Measurements from ENCODE around the gene UGT1A1.

DNA sequence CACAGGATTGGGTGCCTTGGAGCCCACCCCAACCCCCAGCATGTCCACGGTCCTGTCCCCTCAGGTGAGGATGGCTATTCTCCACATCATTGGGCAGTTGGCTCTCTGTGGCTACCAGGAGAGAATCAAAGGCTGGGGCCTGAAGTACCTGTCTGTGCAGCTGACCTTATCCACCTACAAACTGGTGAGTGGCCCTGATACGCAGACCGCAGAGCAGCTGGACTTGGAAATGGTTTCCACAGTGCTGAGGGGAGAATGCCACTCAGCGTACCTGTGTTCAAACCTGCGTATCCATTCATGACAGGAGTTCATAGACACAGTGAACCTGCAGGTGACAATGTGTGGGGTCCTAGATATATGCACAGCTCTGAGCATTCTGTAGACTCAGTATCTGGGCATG, 39.6 kb downstream of the UGT1A1 start:
- TF ChIP-seq FOXM1 (IDR thresholded peaks at IDR 0.05; ENCODE audit: borderline replicate concordance, low read depth) = no peak
- no peak for TF ChIP-seq ZBTB7A (IDR thresholded peaks at IDR 0.05; ENCODE audit: low read depth)
- no peak for TF ChIP-seq NFIC (IDR thresholded peaks at IDR 0.05)
- TF ChIP-seq TCF12 (IDR thresholded peaks at IDR 0.05; ENCODE audit: low read depth) = no peak
- no peak for TF ChIP-seq EP300 (IDR thresholded peaks at IDR 0.05; ENCODE audit: borderline replicate concordance)
- no peak for TF ChIP-seq TAF1 (IDR thresholded peaks at IDR 0.05; ENCODE audit: low read depth)

Data from Ishikawa (cell line).